Breast epithelium (tissue), 3 donors: Measurements from ENCODE around the gene CALML3.

Source experiments
- CTCF ChIP-seq, 3 donors: fragments of 450-650 bp; IDR thresholded peaks; one replicate each; pipeline ENCODE4 v1.5.1; 2016 to 2017; ENCODE audit warnings: antibody characterized with exemption in 3 of 3, mild to moderate bottlenecking in 3 of 3, moderate library complexity in 3 of 3
- POLR2A ChIP-seq: fragments of 450-650 bp; IDR thresholded peaks from one replicate; pipeline ENCODE4 v1.6.1; 2016; ENCODE audit warnings: antibody characterized with exemption, mild to moderate bottlenecking, moderate library complexity
- POLR2AphosphoS5 ChIP-seq, 3 donors: sonication (generic); formaldehyde crosslinking; IDR thresholded peaks; one replicate each; pipeline ENCODE4 v1.6.1; 2017; ENCODE audit warnings: antibody characterized with exemption in 3 of 3

GRCh38 chr10:5573319-5573950, 48.7 kb downstream of the CALML3 start:
- TF ChIP-seq CTCF (IDR thresholded peaks at IDR 0.05) = no peak
- TF ChIP-seq POLR2A = no peak
- no peak for TF ChIP-seq POLR2AphosphoS5 (IDR thresholded peaks at IDR 0.05)
